ENCODE measurements around the gene MACROD2.
"Not testable (repeated sequence)": the region's sequence is repeated elsewhere in the genome, so short reads cannot be mapped to it uniquely, and the experiment has no call there.

MACROD2 gene

GRCh38 chr20:15985494-15986368 lies 1990.4 kb downstream of the MACROD2 start:
- DNase-seq = not testable (repeated sequence)

GRCh38 chr20:15986690-15987089 lies 1991.4 kb downstream of the MACROD2 start:
- no peak for DNase-seq

DNA sequence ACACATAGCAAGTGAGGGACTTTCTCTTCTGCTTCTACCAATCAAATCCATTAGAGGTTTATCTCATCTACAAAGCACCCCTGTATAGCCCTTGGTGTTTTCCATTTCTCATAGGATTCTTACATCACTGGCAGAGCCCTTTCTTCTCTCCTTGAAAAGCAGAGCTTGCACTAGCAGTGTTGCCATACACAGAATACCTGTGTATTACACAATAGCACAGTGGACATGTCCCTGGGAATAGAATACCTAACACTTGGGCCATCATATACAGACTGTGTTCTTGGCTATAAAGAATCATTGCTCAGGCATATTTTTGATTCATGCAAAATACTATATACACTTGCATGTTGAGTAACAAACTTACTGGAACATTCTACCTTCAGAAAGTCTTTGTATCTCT lies 1996.0 kb downstream of the MACROD2 start:
- DNase-seq = no peak

DNA sequence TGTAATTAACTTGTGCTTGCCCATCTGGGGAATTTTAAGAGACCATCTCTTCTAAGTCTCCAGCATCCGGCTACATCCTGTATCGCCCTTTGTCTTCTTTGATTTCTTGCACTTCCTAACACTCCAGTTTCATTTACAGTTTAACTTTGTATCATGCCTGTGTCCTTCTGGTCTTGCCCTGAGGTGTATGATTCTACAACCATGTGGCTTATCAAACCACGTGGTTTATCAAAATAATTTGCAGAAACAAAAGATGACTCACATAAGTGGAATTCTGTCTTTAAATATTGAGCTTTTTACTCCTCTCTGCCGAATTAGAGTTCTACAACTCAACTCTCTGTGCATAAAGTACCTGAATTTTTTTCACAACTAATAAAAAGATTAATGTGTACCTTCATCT lies 1997.2 kb downstream of the MACROD2 start:
- no peak for DNase-seq

DNA sequence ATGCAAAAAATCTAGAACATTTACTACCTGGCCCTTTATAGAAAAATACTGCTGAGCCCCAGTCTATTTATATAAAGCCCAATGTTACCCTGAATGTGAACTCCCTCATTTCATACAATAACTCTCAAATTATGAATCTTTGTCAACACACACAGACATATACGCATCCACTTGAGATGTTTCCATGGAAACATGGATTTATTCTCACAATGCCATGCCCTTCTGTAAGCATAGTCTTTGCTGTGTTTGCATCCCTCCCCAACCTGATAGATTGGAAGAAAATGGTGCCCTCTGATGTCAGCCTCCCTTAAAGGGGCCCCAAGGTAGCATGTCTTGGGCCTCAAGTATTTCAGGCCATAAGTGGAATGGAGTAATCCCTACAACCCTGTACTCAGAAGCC lies 2004.8 kb downstream of the MACROD2 start:
- DNase-seq = no peak

DNA sequence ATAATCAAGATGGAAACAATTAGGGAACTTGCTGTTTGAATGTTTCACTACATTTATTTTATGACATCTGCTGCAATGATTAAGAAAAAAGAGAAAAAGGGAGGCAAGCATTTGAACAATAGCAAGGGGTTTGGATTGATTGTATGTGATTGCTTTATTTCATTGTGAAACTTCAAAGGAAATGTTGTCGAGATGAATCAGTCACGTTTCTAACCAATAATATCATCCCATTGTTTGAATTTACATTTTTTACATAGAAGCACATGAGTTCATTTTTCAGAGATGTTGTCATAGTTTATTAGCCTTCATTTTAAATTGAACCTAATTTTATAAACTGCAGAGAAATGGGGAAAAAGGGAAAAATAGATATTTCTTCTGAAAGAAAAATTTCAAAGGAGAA lies 2006.0 kb downstream of the MACROD2 start:
- no peak for DNase-seq

- DNase-seq = no peak
These were observed 2008.0 kb downstream of the MACROD2 start for GRCh38 chr20:16003310-16003709.

GRCh38 chr20:16004108-16004854 lies 2009.0 kb downstream of the MACROD2 start:
- no peak for DNase-seq

- no peak for DNase-seq
These were observed 2010.0 kb downstream of the MACROD2 start for GRCh38 chr20:16005021-16005914.

DNA sequence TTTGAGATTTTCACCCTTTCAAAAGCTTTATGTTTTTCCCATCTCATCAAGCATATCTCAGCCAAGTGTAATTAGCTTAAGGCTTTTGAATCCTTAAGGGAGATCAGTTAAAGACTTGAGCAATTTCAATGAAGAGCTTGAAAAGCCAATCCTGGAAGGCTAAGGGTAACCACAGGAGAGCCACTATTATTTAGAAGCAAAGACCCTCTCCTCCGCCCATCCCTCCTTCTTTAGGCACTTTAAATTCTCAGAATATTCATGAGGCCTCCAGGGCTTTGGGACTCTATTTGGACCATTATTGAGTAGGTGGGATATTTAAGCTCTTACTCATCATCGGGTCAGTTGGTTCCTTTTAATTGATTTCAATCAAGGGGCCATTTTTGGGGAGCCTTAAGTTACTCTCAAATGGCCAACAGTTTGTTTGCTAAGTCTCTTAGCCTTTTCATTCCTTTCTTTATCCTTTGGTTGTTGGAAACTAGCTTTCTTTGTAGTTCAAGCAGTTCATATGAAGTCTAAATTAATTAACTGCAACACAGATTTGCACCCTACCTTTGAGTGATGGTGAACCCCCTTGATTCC lies 2010.7 kb downstream of the MACROD2 start:
- DNase-seq = no peak

- no peak for DNase-seq
These were observed 2011.8 kb downstream of the MACROD2 start for GRCh38 chr20:16007164-16007563.

DNA sequence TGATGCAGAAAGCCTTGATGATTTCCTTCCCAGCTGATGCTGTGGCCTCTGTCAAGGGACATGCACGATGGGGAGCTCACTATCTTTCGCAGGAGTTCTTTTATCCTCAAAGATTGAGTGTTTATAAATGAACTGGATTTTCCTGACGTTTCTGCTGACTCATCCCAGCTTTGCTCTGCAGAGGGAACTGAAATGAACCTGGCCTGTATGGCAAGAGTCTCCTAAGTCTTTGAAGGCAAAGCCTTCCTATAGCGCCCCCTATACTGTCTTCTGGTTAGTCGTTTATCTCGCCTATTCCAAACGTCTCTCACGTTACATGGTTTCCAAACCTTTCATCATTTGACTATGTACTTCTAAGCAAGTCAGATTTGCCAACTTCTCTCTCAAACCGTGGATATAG lies 2012.6 kb downstream of the MACROD2 start:
- no peak for DNase-seq

GRCh38 chr20:16011056-16011455 lies 2015.7 kb downstream of the MACROD2 start:
- DNase-seq = no peak

- DNase-seq = no peak
These were observed 2016.2 kb downstream of the MACROD2 start for GRCh38 chr20:16011519-16011918.

GRCh38 chr20:16012934-16013333 lies 2017.6 kb downstream of the MACROD2 start:
- not testable (repeated sequence) for DNase-seq

GRCh38 chr20:16013631-16014030 lies 2018.3 kb downstream of the MACROD2 start:
- no peak for DNase-seq

DNA sequence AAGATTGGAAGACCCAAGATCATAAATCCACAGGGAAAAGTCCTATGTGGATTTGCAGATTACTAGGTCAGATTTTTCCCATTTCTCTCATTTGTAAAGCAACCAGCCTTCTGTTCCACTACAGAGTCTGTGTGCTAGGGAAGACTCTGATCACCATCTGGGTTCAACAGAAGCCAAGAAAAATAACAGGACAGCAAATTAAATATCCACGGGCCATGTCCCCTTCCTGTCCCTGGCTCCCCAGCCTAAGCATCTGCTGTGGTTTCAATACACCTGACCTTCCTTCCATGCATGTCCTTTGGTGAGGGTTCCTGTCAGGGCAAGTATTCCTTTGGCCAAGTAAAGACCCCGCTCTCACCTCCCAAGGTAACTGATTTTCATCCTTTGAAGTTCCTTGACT lies 2019.1 kb downstream of the MACROD2 start:
- DNase-seq = no peak

- no peak for DNase-seq
These were observed 2022.3 kb downstream of the MACROD2 start for GRCh38 chr20:16017656-16018055.

DNA sequence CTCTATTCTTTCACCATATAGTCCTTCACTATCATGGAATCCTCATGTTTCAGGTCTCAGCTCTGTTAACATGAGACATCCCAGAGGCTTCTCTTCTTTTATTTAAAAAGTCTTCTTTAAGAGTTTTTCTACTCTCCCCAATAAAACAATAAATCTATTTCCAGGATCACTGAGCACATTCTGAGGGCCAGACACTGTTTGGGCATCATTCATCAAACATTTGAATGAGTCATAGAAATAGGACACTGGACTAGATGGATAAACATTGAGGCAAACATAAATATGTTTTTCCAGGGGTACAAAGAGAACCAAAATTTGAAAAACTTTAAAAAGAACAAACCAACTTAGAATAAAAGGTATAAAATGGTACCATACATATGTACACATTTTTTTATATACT lies 2023.6 kb downstream of the MACROD2 start:
- no peak for DNase-seq

DNA sequence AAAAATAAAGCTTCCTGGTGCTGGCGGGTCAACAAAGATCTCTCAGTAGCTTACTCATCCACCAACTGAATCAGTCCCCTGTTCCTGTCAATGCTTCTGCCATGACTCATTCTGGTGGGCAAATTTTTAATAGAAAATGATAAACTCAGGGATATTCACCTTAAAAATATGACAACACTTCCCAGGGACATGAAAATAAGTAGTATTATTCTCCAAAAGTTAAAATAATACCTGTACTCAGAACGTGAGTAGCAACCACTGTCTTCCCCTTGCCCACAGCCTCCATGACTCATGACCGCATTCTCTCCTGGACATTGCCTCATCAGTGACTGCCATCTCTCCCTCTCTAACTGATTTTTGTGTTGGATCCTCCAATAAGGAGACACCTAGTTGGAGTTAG lies 2025.7 kb downstream of the MACROD2 start:
- DNase-seq = no peak

- no peak for DNase-seq
These were observed 2029.8 kb downstream of the MACROD2 start for GRCh38 chr20:16025084-16025483.

DNA sequence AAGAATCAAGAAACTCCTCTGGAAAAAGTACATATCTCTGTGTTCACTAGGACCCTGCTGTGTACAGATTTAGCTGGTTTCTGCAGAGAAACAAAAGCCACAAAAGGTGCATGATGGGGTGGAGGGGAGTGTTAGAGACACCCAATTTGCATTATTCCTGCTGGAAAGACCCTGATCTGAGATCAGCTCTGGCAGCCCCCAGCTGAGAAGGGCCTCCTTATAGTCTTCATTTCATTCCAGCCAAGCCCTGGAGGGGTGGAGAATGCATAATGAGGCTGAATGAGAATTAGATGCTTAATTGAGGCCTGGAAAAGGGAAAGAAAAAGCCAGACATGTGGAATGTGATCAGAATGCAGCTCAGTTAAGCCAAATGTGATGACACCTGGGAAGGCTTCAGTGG lies 2032.4 kb downstream of the MACROD2 start:
- no peak for DNase-seq

DNA sequence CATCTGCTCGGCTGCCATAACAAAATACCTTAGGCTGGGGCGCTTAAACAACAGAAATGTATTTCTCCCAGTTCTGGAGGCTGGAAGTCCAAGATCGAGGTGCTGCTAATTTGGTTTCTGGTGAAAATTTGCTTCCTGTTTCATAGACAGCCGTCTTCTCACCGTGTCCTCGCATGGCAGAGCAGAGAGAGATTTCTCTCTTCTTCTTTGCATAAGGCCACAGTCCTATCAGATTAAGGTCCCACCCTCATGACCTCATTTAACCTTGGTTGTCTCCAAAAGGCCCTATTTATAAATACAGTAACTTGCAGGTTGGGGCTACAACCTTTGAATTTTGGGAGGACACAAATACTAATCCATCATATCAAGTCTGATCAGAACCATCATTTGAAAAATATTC lies 2033.6 kb downstream of the MACROD2 start:
- DNase-seq = no peak
